Limb (tissue), 2 donors: Measurements from ENCODE around the gene KRTAP2-1.
"Not testable (repeated sequence)": the region's sequence is repeated elsewhere in the genome, so short reads cannot be mapped to it uniquely, and the experiment has no call there.

Source experiments
- DNase-seq, 2 donors: peaks; one replicate each; pipeline ENCODE4 v3.0.0-alpha.2; 2016; ENCODE audit errors: extremely low spot score in 2 of 2

KRTAP2-1 gene

GRCh38 chr17:41013181-41013580 is 33.9 kb downstream of the KRTAP2-1 start:
- DNase-seq = no peak

- DNase-seq = no peak
Observed at GRCh38 chr17:41012326-41013120, 34.6 kb downstream of the KRTAP2-1 start.

GRCh38 chr17:41010441-41010840 is 36.7 kb downstream of the KRTAP2-1 start:
- DNase-seq = no peak

- DNase-seq = no peak
Observed at GRCh38 chr17:41009936-41010335, 37.2 kb downstream of the KRTAP2-1 start.

GRCh38 chr17:41009301-41009760 is 37.8 kb downstream of the KRTAP2-1 start:
- no peak for DNase-seq

- DNase-seq = no peak
Observed at GRCh38 chr17:41008811-41009210, 38.3 kb downstream of the KRTAP2-1 start, which contains the start of gene KRTAP3-1. Gene KRTAP3-1 (minus strand): TSS chr17:41009128. CDS start chr17:41009074, 54 bp downstream.

- no peak for DNase-seq
Observed at GRCh38 chr17:41004397-41004796, 42.7 kb downstream of the KRTAP2-1 start.

- DNase-seq = no peak
Observed at GRCh38 chr17:41003926-41004325, 43.2 kb downstream of the KRTAP2-1 start.

GRCh38 chr17:41002814-41003213 is 44.3 kb downstream of the KRTAP2-1 start:
- DNase-seq = no peak

- no peak for DNase-seq
Observed at GRCh38 chr17:41001795-41002194, 45.3 kb downstream of the KRTAP2-1 start.

- not testable (repeated sequence) for DNase-seq
Observed at GRCh38 chr17:40999563-40999962, 47.6 kb downstream of the KRTAP2-1 start, which contains the start of gene KRTAP3-2. Gene KRTAP3-2 (minus strand): TSS chr17:40999906. CDS start chr17:40999853, 53 bp downstream.

- DNase-seq = no peak
Observed at GRCh38 chr17:40997361-40997760, 49.8 kb downstream of the KRTAP2-1 start.

- no peak for DNase-seq
Observed at GRCh38 chr17:40996829-40997228, 50.3 kb downstream of the KRTAP2-1 start.
